Erythroblast (primary cell): ENCODE data around the gene NT5DC1.

ENCODE experiments used
- GATA1 ChIP-seq: IDR thresholded peaks from 2 replicates; pipeline ENCODE4 v1.6.1; 2011; ENCODE audit warnings: low read depth, mild to moderate bottlenecking, control low read depth, low read length, moderate library complexity
- POLR2A ChIP-seq: IDR thresholded peaks from 2 replicates; pipeline ENCODE4 v1.6.1; 2011; ENCODE audit warnings: mild to moderate bottlenecking, low read length

GRCh38 chr6:116223355-116223754, 122.7 kb downstream of the NT5DC1 start:
- TF ChIP-seq GATA1 (no peak), POLR2A (no peak)
